Neural cell (in vitro differentiated cells): ENCODE measurements around the gene TMEM79. TPM values are rescaled to one million over a fixed set of nuclear protein-coding genes. Genes with fewer than 3 reads are reported as not detected.

Experiments used
- H2AFZ ChIP-seq: fragments of 200-600, 300-800 bp; sonication (generic), shearing (Covaris generic); 2 replicates; pipeline ENCODE4 v1.6.0; 2014; ENCODE audit warnings: low read depth, mild to moderate bottlenecking, antibody characterized with exemption, low read length, moderate library complexity
- H3F3A ChIP-seq: fragments of 200-600 bp; shearing (Covaris generic); 2 replicates; pipeline ENCODE4 v1.6.1; 2016; ENCODE audit warnings: mild to moderate bottlenecking, moderate library complexity, mixed read lengths, antibody characterized with exemption, low read length; ENCODE audit not compliant: insufficient read depth, poor library complexity, severe bottlenecking
- H3K27ac ChIP-seq: fragments of 200-600, 300-800 bp; sonication (generic), shearing (Covaris generic); 2 replicates; pipeline ENCODE4 v1.5.1; 2014; ENCODE audit warnings: mild to moderate bottlenecking, low read length, moderate library complexity
- H3K27me3 ChIP-seq: fragments of 300-800, 200-600 bp; sonication (generic), shearing (Covaris generic); 2 replicates; pipeline ENCODE4 v1.6.0; 2014; ENCODE audit warnings: mild to moderate bottlenecking, low read depth, low read length, moderate library complexity; ENCODE audit not compliant: insufficient read depth
- H3K36me3 ChIP-seq: fragments of 300-800, 200-600 bp; sonication (generic), shearing (Covaris generic); 2 replicates; pipeline ENCODE4 v1.5.1; 2014; ENCODE audit warnings: mild to moderate bottlenecking, antibody characterized with exemption, low read length, moderate library complexity; ENCODE audit not compliant: insufficient read depth
- H3K4me2 ChIP-seq: fragments of 300-800, 200-600 bp; sonication (generic), shearing (Covaris generic); 2 replicates; pipeline ENCODE4 v1.6.0; 2014; ENCODE audit warnings: mild to moderate bottlenecking, low read length
- H3K4me3 ChIP-seq: fragments of 300-800, 200-600 bp; sonication (generic), shearing (Covaris generic); 2 replicates; pipeline ENCODE4 v1.5.1; 2014; ENCODE audit warnings: mild to moderate bottlenecking, low read length, moderate library complexity
- H3K79me2 ChIP-seq: fragments of 200-600 bp; shearing (Covaris generic); replicated peaks from 2 replicates; pipeline ENCODE4 v1.6.0; 2014; ENCODE audit warnings: mild to moderate bottlenecking, low read length, moderate library complexity; ENCODE audit not compliant: insufficient read depth
- H3K9ac ChIP-seq: fragments of 300-800, 200-600 bp; sonication (generic), shearing (Covaris generic); 2 replicates; pipeline ENCODE4 v1.6.1; 2016; ENCODE audit warnings: mild to moderate bottlenecking, low read length, mixed read lengths
- H3K9me2 ChIP-seq: fragments of 200-600 bp; shearing (Covaris generic); 2 replicates; pipeline ENCODE4 v1.6.1; 2016; ENCODE audit warnings: mild to moderate bottlenecking, low read length, mixed read lengths; ENCODE audit not compliant: insufficient read depth
- H3K9me3 ChIP-seq: fragments of 200-600, 300-800 bp; sonication (generic), shearing (Covaris generic); 2 replicates; pipeline ENCODE4 v1.6.1; 2016; ENCODE audit warnings: mild to moderate bottlenecking, mixed run types, low read length, moderate library complexity, mixed read lengths
- H4K20me1 ChIP-seq: fragments of 200-600 bp; shearing (Covaris generic); 2 replicates; pipeline ENCODE4 v1.6.1; 2016; ENCODE audit warnings: mild to moderate bottlenecking, mixed run types; ENCODE audit not compliant: insufficient read depth
- CTCF ChIP-seq: fragments of 450-650 bp; IDR thresholded peaks from 2 replicates; pipeline ENCODE4 v1.5.1; 2014; ENCODE audit warnings: antibody characterized with exemption, mild to moderate bottlenecking, moderate library complexity; ENCODE audit not compliant: poor library complexity, severe bottlenecking
- EP300 ChIP-seq: fragments of 450-650 bp; conservative IDR thresholded peaks from 2 replicates; pipeline ENCODE4 v1.6.1; 2014; ENCODE audit warnings: antibody characterized with exemption, mild to moderate bottlenecking, moderate library complexity; ENCODE audit not compliant: poor library complexity, severe bottlenecking
- EZH2 ChIP-seq: fragments of 200-600, 300-800 bp; shearing (Covaris generic), sonication (generic); IDR thresholded peaks from 2 replicates; pipeline ENCODE4 v1.6.1; 2014; ENCODE audit warnings: antibody characterized with exemption, low read length, borderline replicate concordance, mild to moderate bottlenecking; ENCODE audit not compliant: insufficient read depth, poor library complexity, severe bottlenecking
- MXI1 ChIP-seq: fragments of 450-650 bp; conservative IDR thresholded peaks from 2 replicates; pipeline ENCODE4 v1.6.1; 2014; ENCODE audit warnings: antibody characterized with exemption, mild to moderate bottlenecking; ENCODE audit not compliant: poor library complexity, severe bottlenecking
- POLR2AphosphoS5 ChIP-seq: IDR thresholded peaks from 2 replicates; pipeline ENCODE4 v1.6.1; 2012
- RAD21 ChIP-seq: fragments of 450-650 bp; conservative IDR thresholded peaks from 2 replicates; pipeline ENCODE4 v1.6.1; 2014; ENCODE audit warnings: antibody characterized with exemption, mild to moderate bottlenecking, moderate library complexity
- REST ChIP-seq: IDR thresholded peaks from 2 replicates; pipeline ENCODE4 v1.6.1; 2012; ENCODE audit warnings: borderline replicate concordance
- SMC3 ChIP-seq: fragments of 450-650 bp; conservative IDR thresholded peaks from 2 replicates; pipeline ENCODE4 v1.6.1; 2014; ENCODE audit warnings: antibody characterized with exemption, mild to moderate bottlenecking, moderate library complexity; ENCODE audit not compliant: poor library complexity
- TAF1 ChIP-seq: IDR thresholded peaks from 2 replicates; pipeline ENCODE4 v1.6.1; 2012; ENCODE audit warnings: low read depth
- polyA plus RNA-seq: library from polyadenylated mRNA; depleted of rRNA; stranded (reverse); fragments of >200 nt; gene quantifications from 2 replicates; pipeline ENCODE4 v1.2.3, GENCODE V29; 2014

Gene TMEM79
- polyA plus RNA-seq, 1 donor from 2014 or later = 6.8 TPM

- Histone ChIP-seq H3F3A (no peaks in the 10 kb centered on the region), H3K4me2 (peak overlapping the region; percentile 63), H3K9me3 (no peaks in the 10 kb centered on the region), H3K36me3 (no peaks in the 10 kb centered on the region), H4K20me1 (no peaks in the 10 kb centered on the region), H3K4me3 (peak overlapping the region; percentile 78), H2AFZ (peak overlapping the region; percentile 95), H3K9me2 (no peaks in the 10 kb centered on the region), H3K9ac (peak overlapping the region; percentile 80), H3K27me3 (no peaks in the 10 kb centered on the region), H3K79me2 (peaks cover 34% of the 10 kb centered on the region), H3K27ac (peak overlapping the region; percentile 70)
- TF ChIP-seq SMC3 (no peak), CTCF (no peak), MXI1 (no peak), POLR2AphosphoS5 (no peak), EZH2 (no peak), REST (no peak), RAD21 (no peak), EP300 (no peak)
These were observed 2.2 kb upstream of the TMEM79 start for GRCh38 chr1:156281693-156282478.

- Histone ChIP-seq H3K27me3 (no peaks in the 10 kb centered on the region), H3K9ac (peak within 1 kb of the TSS; percentile 80), H3K79me2 (peaks cover 34% of the 10 kb centered on the region), H3K27ac (peak within 1 kb of the TSS; percentile 70), H3K9me3 (no peaks in the 10 kb centered on the region), H4K20me1 (no peaks in the 10 kb centered on the region), H3K36me3 (no peaks in the 10 kb centered on the region), H3K4me3 (peak within 1 kb of the TSS; percentile 78), H2AFZ (peak within 1 kb of the TSS; percentile 95), H3K9me2 (no peaks in the 10 kb centered on the region), H3K4me2 (peak within 1 kb of the TSS; percentile 81), H3F3A (no peaks in the 10 kb centered on the region)
- peak; percentile 22 for TF ChIP-seq CTCF
- TF ChIP-seq SMC3 = no peak
- peak; percentile 88 for TF ChIP-seq TAF1
- peak; percentile 95 for TF ChIP-seq POLR2AphosphoS5
- no peak for TF ChIP-seq EZH2
- TF ChIP-seq EP300 = peak; percentile 62
- TF ChIP-seq REST = peak; percentile 78
- TF ChIP-seq MXI1 = peak; percentile 90
- no peak for TF ChIP-seq RAD21
These were observed 1.5 kb upstream of the TMEM79 start, which contains the start of gene SMG5 for GRCh38 chr1:156282479-156283222. Gene SMG5 (minus strand): TSS chr1:156282825. CDS start chr1:156282680, 145 bp downstream.
